Activated T-cell treated with anti-CD3 and anti-CD28 coated beads, Interleukin-2, amount 50 U/mL, for 72 hours (primary cell): ENCODE measurements around the gene FFAR2. TPM values are rescaled to one million over a fixed set of nuclear protein-coding genes. Genes with fewer than 3 reads are reported as not detected.
"Not testable (repeated sequence)": the region's sequence is repeated elsewhere in the genome, so short reads cannot be mapped to it uniquely, and the experiment has no call there.

Experiments used
- ATAC-seq, 2 donors: fragments of 150-1000 bp; cut with Tn5 transposase; replicated peaks in 1 of 2; 2 replicates each; pipeline ENCODE4 v1.10.0; 2021; ENCODE audit warnings: moderate library complexity in 2 of 2, mild to moderate bottlenecking in 1 of 2
- DNase-seq, 2 donors: peaks; one replicate each; pipeline ENCODE4 v3.0.0; 2021 to 2022; ENCODE audit warnings: mixed read lengths in 1 of 2
- H3K27ac Mint-ChIP-seq: one replicate; pipeline ENCODE4 v1.8.0; 2022; ENCODE audit warnings: mild to moderate bottlenecking, moderate library complexity, mixed read lengths
- H3K27me3 Mint-ChIP-seq: one replicate; pipeline ENCODE4 v1.8.0; 2022; ENCODE audit warnings: low read depth, mixed read lengths
- H3K36me3 Mint-ChIP-seq, 2 donors: one replicate each; pipeline ENCODE4 v1.8.0; 2022; ENCODE audit warnings: mixed read lengths in 2 of 2, mild to moderate bottlenecking in 1 of 2; ENCODE audit not compliant: insufficient read depth in 2 of 2
- H3K4me1 Mint-ChIP-seq: one replicate; pipeline ENCODE4 v1.8.0; 2022; ENCODE audit warnings: low read depth, mixed read lengths
- H3K4me3 Mint-ChIP-seq, 2 donors: one replicate each; pipeline ENCODE4 v1.8.0; 2022; ENCODE audit warnings: mild to moderate bottlenecking in 2 of 2, mixed read lengths in 2 of 2, moderate library complexity in 2 of 2
- H3K9me3 Mint-ChIP-seq, 2 donors: one replicate each; pipeline ENCODE4 v1.8.0; 2022; ENCODE audit warnings: mixed read lengths in 2 of 2
- total RNA-seq, 2 donors: library from RNA; stranded (reverse); gene quantifications; one replicate each; pipeline ENCODE4 v1.2.3, GENCODE V29; 2022

Gene FFAR2
- total RNA-seq, 2 donors from 2014 or later, result not detected

- DNase-seq, H3K9me3 Mint-ChIP-seq, H3K27me3 Mint-ChIP-seq, H3K36me3 Mint-ChIP-seq: not testable (repeated sequence)
- Mint-ChIP-seq H3K27ac (peak overlapping the region; percentile 13), H3K4me1 (peaks cover 29% of the 10 kb centered on the region), H3K4me3 (peak overlapping the region; percentile 50 to 65)
- peak in 1 of 2 donors; percentile 4 for ATAC-seq
Observed at GRCh38 chr19:35462956-35463355, 14.9 kb downstream of the FFAR2 start.

GRCh38 chr19:35466259-35466658 lies 18.2 kb downstream of the FFAR2 start:
- no peak for DNase-seq
- Mint-ChIP-seq H3K27ac (no peak overlapping the region), H3K36me3 (no peaks in the 10 kb centered on the region), H3K9me3 (no peaks in the 10 kb centered on the region), H3K27me3 (peaks cover 7% of the 10 kb centered on the region), H3K4me1 (peaks cover 27% of the 10 kb centered on the region), H3K4me3 (no peak overlapping the region)
- ATAC-seq, result no peak

- Mint-ChIP-seq H3K27ac (no peak overlapping the region), H3K36me3 (no peaks in the 10 kb centered on the region), H3K4me1 (peaks cover 11% of the 10 kb centered on the region), H3K27me3 (peaks cover 7% of the 10 kb centered on the region), H3K9me3 (no peaks in the 10 kb centered on the region), H3K4me3 (no peak overlapping the region)
- DNase-seq, result peak; percentile 70 to 72
- peak; percentile 100 for ATAC-seq
Observed at GRCh38 chr19:35468637-35469036, 20.6 kb downstream of the FFAR2 start.

GRCh38 chr19:35470128-35470527 lies 22.1 kb downstream of the FFAR2 start:
- H3K36me3 Mint-ChIP-seq, result no peaks in the 10 kb centered on the region
- H3K27me3 Mint-ChIP-seq, result peaks cover 5% of the 10 kb centered on the region
- DNase-seq, result no peak
- H3K9me3 Mint-ChIP-seq, result no peaks in the 10 kb centered on the region
- no peak overlapping the region for H3K4me3 Mint-ChIP-seq
- peaks cover 5% of the 10 kb centered on the region for H3K4me1 Mint-ChIP-seq
- ATAC-seq, result no peak
- no peak overlapping the region for H3K27ac Mint-ChIP-seq

- H3K36me3 Mint-ChIP-seq, H3K4me1 Mint-ChIP-seq, H3K9me3 Mint-ChIP-seq, ATAC-seq, H3K27ac Mint-ChIP-seq, H3K4me3 Mint-ChIP-seq, H3K27me3 Mint-ChIP-seq, DNase-seq: not testable (repeated sequence)
Observed at GRCh38 chr19:35471075-35471474, 23.0 kb downstream of the FFAR2 start.

GRCh38 chr19:35471946-35472345 lies 23.9 kb downstream of the FFAR2 start:
- ATAC-seq (no peak), DNase-seq (no peak)
- Mint-ChIP-seq H3K27me3 (no peaks in the 10 kb centered on the region), H3K27ac (no peak overlapping the region), H3K9me3 (no peaks in the 10 kb centered on the region), H3K4me1 (peaks cover 5% of the 10 kb centered on the region), H3K36me3 (no peaks in the 10 kb centered on the region), H3K4me3 (no peak overlapping the region)

- no peaks in the 10 kb centered on the region for H3K36me3 Mint-ChIP-seq
- H3K4me3 Mint-ChIP-seq, result no peak overlapping the region
- no peak for ATAC-seq
- H3K9me3 Mint-ChIP-seq, result no peaks in the 10 kb centered on the region
- no peaks in the 10 kb centered on the region for H3K4me1 Mint-ChIP-seq
- no peaks in the 10 kb centered on the region for H3K27me3 Mint-ChIP-seq
- H3K27ac Mint-ChIP-seq, result no peak overlapping the region
- DNase-seq, result no peak
Observed at GRCh38 chr19:35474104-35474503, 26.0 kb downstream of the FFAR2 start.

- H3K4me1 Mint-ChIP-seq, H3K27ac Mint-ChIP-seq, ATAC-seq, H3K9me3 Mint-ChIP-seq, H3K36me3 Mint-ChIP-seq, DNase-seq, H3K4me3 Mint-ChIP-seq, H3K27me3 Mint-ChIP-seq: not testable (repeated sequence)
Observed at GRCh38 chr19:35474594-35474993, 26.5 kb downstream of the FFAR2 start.

- H3K4me3 Mint-ChIP-seq, result no peak overlapping the region
- no peak overlapping the region for H3K27ac Mint-ChIP-seq
- no peaks in the 10 kb centered on the region for H3K36me3 Mint-ChIP-seq
- H3K27me3 Mint-ChIP-seq, result no peaks in the 10 kb centered on the region
- DNase-seq (peak; percentile 23 to 24), ATAC-seq (no peak)
- no peaks in the 10 kb centered on the region for H3K4me1 Mint-ChIP-seq
- no peaks in the 10 kb centered on the region for H3K9me3 Mint-ChIP-seq
Observed at GRCh38 chr19:35476149-35476548, 28.1 kb downstream of the FFAR2 start.

- no peaks in the 10 kb centered on the region for H3K36me3 Mint-ChIP-seq
- DNase-seq (no peak), ATAC-seq (no peak)
- no peak overlapping the region for H3K27ac Mint-ChIP-seq
- peaks cover 5% of the 10 kb centered on the region for H3K4me1 Mint-ChIP-seq
- no peaks in the 10 kb centered on the region for H3K27me3 Mint-ChIP-seq
- H3K9me3 Mint-ChIP-seq, result no peaks in the 10 kb centered on the region
- no peak overlapping the region for H3K4me3 Mint-ChIP-seq
Observed at GRCh38 chr19:35478794-35479677, 31.0 kb downstream of the FFAR2 start.

- ATAC-seq, result peak in 1 of 2 donors; percentile 43
- peaks cover 16% of the 10 kb centered on the region for H3K4me1 Mint-ChIP-seq
- no peak overlapping the region for H3K27ac Mint-ChIP-seq
- no peak for DNase-seq
- no peaks in the 10 kb centered on the region for H3K9me3 Mint-ChIP-seq
- no peaks in the 10 kb centered on the region for H3K36me3 Mint-ChIP-seq
- H3K4me3 Mint-ChIP-seq, result no peak overlapping the region
- H3K27me3 Mint-ChIP-seq, result peaks cover 16% of the 10 kb centered on the region
Observed at GRCh38 chr19:35483089-35483488, 35.0 kb downstream of the FFAR2 start.

GRCh38 chr19:35484252-35485036 lies 36.4 kb downstream of the FFAR2 start:
- H3K27ac Mint-ChIP-seq, result no peak overlapping the region
- ATAC-seq (peak; percentile 55 to 77), DNase-seq (peak; percentile 16)

GRCh38 chr19:35486268-35486708 lies 38.2 kb downstream of the FFAR2 start:
- peaks cover 16% of the 10 kb centered on the region for H3K4me1 Mint-ChIP-seq
- peaks cover 16% of the 10 kb centered on the region for H3K27me3 Mint-ChIP-seq
- no peak for DNase-seq
- H3K36me3 Mint-ChIP-seq, result no peaks in the 10 kb centered on the region
- no peaks in the 10 kb centered on the region for H3K9me3 Mint-ChIP-seq
- ATAC-seq, result no peak
- no peak overlapping the region for H3K27ac Mint-ChIP-seq
- H3K4me3 Mint-ChIP-seq, result no peak overlapping the region

More at GRCh38 chr19:35484252-35485036, 36.4 kb downstream of the FFAR2 start:
- Mint-ChIP-seq H3K9me3 (no peaks in the 10 kb centered on the region), H3K4me3 (peak overlapping the region in 1 of 2 donors; percentile 31), H3K36me3 (no peaks in the 10 kb centered on the region), H3K4me1 (peaks cover 16% of the 10 kb centered on the region), H3K27me3 (peaks cover 16% of the 10 kb centered on the region)
